HUDEP-2 (cell line): ENCODE data around the gene GJC2.

Experiments
- DNase-seq, 76 experiments: peaks; one replicate each; lab custom pipeline; 2025; ENCODE audit not compliant: unreplicated experiment in 76 of 76; lab: John Stamatoyannopoulos, UW

Gene GJC2

GRCh38 chr1:228144193-228144992 lies 5.3 kb upstream of the GJC2 start:
- DNase-seq, result no peak

DNA sequence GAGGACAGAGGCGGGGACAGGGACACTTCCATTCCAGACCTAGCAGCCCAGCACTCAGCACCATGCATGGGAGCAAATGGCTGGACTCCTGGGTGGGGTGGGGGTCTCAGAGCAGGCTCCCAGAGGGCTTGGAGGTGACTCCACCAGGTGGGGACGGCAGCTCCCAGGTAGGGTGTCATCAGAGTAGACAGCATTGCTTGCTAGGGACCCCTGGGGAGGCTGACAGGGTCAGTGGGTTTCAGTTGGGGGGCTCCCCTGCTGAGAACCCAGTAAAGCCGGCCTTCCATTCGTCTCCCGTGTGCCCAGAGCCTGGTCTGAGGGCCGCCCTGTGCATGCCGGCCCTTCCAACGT lies 4.8 kb upstream of the GJC2 start:
- DNase-seq, result no peak

GRCh38 chr1:228145463-228146416 lies 4.0 kb upstream of the GJC2 start:
- peak in 71 of 76 experiments; percentile 13 to 85 (median 60) for DNase-seq

DNA sequence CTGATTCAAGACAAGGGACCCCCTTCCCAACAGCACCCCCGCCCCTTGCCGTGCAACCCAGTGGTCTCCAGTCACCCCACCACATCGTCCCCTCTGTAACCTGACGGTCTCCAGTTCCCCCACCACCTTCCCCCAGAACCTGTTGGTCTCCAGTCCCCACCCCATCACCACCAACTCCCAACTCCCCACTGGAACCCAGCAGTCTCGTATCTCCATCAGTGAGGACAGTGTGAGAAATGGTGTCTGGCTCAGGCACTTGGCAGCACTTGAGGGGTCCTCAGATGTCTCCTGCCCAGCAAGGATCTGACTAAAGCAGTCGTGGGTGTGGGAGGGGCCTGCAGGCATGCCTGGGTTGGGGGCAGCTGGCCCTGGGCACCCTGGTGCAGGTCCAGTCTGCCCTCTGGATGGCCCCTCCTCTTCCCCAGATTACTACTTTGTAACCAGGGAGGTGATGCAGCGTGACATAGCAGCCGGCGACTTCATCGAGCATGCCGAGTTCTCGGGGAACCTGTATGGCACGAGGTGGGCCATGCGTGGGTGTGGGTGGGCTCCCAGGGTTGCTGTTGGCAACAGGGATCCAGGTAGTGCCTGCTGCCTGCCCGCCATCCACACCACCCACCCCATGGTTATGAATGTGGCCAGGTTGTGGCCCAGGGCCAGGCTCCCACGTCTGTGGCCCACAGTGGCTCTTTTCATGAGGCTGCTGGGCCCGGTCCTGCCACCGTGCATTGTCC lies 3.1 kb upstream of the GJC2 start:
- DNase-seq, result no peak

GRCh38 chr1:228147151-228147693 lies 2.5 kb upstream of the GJC2 start:
- DNase-seq, result peak in 1 of 76 experiments; percentile 17

DNA sequence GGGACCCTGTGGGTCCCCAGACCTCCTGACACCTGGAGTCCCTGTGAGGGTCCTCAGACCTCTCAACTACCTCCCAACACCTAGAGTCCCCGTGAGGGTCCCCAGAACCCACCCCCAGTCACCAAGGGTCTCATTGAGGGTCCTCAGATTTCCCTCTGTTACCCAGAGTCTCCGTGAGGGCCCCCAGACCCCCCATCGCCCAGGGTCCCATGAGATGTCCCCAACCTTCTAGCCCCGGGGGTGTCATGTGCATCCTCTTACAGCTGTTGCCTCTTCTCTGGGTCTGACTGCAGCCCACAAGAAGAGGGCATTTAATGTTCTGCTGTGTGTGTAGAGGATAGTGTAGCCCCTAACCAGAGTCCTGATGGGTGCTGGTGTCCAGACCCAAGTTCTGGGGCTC lies 2.0 kb upstream of the GJC2 start:
- DNase-seq, result no peak

DNA sequence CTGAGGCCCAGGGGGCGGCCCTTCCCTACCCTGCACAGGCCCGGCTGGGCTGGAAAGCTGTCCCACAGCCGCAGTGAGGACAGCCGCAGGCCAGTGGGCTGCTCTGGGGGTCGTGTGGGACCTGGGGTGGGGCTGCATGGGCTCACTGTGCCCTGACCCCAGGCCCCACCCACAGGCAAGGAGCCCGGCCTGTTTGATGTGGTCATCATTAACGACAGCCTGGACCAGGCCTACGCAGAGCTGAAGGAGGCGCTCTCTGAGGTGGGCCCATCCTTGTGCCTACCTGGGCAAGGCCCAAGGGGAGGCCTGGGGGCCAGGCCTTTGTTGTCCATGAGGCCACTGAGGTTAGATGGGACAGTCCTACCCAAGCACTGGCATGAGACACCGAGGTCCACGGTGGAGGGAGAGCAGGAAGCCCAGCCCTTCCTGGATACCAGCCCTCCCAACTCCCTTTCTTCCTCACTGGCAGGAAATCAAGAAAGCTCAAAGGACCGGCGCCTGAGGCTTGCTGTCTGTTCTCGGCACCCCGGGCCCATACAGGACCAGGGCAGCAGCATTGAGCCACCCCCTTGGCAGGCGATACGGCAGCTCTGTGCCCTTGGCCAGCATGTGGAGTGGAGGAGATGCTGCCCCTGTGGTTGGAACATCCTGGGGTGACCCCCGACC lies 1.4 kb upstream of the GJC2 start:
- DNase-seq, result no peak

GRCh38 chr1:228148935-228149405 lies 760 bp upstream of the GJC2 start:
- no peak for DNase-seq

GRCh38 chr1:228150120-228150460 lies 360 bp downstream of the GJC2 start:
- no peak for DNase-seq

- peak in 22 of 76 experiments; percentile 4 to 58 (median 30) for DNase-seq
These were observed 890 bp downstream of the GJC2 start for GRCh38 chr1:228150461-228151179.

GRCh38 chr1:228151180-228151925 lies 1.6 kb downstream of the GJC2 start:
- peak in 1 of 76 experiments; percentile 10 for DNase-seq

DNA sequence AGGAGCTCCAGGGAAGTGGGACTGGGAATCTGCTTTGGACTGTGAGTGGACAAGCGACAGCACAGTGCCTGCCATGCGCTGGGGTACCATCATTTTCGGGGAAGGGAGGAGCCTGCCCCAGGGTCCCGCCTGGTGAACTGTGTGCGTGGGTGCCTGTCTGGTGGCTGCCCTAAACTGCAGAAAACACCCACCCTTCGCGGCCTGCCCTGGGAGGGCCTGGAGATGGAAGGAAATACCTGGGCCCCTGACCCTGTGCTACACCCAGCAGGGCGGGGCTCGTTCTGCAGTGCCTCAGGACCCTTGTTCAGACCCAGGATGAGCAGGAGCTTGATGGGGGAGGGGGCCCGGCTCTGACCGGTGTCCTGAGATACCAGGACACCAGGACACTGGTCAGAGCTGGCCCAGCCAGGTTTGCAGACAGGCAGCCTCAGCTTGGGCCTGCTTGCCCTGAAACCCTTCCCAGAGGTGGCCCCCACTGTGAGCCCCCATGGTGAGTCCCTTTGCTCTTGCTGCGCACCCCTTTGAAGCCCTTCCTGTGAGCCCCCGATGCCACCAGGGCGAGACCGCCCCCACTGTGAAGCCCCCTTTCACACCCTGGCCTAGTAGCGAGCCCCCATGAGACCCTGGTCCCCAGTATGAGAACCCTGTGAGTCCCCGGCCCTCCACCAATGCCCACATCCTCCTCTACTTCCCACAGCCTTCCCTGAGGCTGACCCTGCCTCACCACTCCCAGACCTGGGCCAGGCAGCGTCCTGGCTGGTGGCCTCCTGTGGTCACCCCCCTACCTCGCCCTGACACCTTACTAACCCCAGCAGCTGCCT lies 2.6 kb downstream of the GJC2 start:
- DNase-seq, result no peak

DNA sequence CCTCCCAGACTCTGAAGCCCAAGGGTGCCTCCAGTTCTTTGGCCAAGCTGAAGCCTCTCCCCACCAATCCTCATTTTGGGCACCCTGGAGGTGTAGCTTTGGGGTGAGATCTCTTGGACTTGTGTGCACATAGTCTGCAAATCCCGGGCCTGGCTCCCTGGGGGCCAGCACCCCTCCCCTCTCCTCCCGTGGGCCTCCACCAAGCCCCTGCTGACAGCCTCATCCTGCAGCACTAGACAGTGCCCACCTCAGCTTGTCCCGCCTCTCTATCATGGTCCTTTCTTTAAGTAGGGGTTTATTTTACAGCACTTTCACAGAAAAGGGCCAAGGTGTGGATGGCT lies 3.2 kb downstream of the GJC2 start:
- no peak for DNase-seq

DNA sequence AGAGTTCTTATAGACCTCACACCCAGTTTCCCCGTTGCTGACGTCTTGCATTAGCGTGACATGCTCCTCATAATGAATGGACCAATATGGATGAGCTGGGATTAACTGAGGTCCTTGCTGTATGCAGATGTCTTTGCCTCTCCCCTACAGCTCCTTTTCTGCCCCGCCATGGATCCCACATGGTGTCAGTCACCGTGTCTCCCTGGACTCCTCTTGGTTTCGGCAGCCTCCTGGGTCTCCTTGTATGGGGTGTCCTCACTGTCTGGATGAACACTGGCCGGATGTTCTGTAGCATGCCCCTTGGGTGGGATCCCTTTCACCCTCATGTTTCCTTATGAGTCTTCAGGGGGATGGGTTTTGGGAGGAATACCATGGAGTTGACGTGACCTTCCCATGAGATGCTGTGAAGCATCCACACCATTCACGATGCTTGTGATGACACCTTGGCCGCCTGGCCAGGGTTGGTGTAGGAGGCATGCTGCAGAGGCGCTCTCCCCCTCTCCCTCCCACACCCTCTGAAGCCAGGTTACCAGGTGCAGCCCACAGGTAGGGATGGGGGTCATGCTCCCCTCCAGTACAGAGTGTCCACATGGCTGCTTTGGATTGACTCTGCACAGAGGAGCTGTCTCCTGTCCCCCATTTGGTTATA lies 4.4 kb downstream of the GJC2 start:
- no peak for DNase-seq

- DNase-seq, result peak in 3 of 76 experiments; percentile 11 to 17 (median 16)
These were observed 5.2 kb downstream of the GJC2 start for GRCh38 chr1:228154670-228155571.
